GM12874 (cell line): ENCODE data around the gene RUNX3.

Source experiments
- TF ChIP-seq, protein P1 (sequence below): IDR thresholded peaks from 2 replicates; pipeline ENCODE4 v1.5.1; 2011; ENCODE audit warnings: low read depth, mild to moderate bottlenecking, control low read depth, low read length, moderate library complexity; ENCODE audit not compliant: insufficient read depth

Gene RUNX3

DNA sequence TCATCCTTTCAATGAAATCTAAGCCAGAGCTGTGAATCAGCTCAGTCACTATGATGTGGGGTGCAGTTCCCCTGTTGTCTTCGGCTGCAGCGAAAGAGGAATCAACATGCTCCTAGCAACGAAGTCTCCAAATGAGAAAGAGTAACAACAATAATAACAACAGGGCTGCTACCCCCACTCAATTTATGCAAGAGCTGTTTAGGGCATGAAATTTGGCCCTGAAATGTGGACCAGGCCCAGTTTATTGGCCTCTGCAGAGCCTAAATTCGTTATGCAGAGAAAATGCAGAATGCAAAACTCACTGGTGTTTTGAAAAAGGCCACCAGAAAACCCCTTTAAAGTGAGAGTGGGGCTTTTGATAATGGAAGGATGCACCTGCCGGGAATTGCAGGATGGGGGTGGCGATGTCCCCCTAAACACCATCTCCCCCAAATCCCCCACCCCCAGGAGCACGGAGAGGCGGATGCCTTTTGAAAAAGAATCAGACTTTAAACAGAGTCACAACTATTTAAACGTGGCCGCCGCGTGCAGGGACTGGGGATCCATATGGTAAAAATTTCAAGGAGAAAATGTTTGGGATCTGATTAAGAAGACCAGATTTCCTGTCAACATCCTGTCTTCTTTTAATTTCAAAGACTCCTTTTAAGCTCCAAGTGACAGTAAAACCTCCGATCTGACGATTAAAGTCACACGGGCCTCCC is 1.9 kb downstream of the RUNX3 start:
- TF ChIP-seq, protein P1, sequence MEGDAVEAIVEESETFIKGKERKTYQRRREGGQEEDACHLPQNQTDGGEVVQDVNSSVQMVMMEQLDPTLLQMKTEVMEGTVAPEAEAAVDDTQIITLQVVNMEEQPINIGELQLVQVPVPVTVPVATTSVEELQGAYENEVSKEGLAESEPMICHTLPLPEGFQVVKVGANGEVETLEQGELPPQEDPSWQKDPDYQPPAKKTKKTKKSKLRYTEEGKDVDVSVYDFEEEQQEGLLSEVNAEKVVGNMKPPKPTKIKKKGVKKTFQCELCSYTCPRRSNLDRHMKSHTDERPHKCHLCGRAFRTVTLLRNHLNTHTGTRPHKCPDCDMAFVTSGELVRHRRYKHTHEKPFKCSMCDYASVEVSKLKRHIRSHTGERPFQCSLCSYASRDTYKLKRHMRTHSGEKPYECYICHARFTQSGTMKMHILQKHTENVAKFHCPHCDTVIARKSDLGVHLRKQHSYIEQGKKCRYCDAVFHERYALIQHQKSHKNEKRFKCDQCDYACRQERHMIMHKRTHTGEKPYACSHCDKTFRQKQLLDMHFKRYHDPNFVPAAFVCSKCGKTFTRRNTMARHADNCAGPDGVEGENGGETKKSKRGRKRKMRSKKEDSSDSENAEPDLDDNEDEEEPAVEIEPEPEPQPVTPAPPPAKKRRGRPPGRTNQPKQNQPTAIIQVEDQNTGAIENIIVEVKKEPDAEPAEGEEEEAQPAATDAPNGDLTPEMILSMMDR = no peak

DNA sequence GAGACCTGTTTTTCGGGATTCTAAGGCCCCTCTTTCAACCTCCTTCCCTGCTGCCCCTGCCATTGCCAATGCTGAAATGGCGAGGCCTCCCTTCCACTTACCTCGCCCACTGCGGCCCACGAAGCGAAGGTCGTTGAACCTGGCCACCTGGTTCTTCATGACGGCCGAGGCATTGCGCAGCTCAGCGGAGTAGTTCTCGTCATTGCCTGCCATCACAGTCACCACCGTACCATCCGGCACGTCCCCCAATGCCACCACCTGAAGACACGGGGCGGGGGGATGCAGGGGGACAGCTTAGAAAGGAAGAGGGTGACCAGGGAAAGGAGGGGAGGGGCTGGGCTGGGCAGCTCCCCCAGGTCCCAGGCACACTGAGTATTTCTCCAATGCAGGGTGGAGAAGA is 2.6 kb downstream of the RUNX3 start:
- TF ChIP-seq, protein P1 = no peak

DNA sequence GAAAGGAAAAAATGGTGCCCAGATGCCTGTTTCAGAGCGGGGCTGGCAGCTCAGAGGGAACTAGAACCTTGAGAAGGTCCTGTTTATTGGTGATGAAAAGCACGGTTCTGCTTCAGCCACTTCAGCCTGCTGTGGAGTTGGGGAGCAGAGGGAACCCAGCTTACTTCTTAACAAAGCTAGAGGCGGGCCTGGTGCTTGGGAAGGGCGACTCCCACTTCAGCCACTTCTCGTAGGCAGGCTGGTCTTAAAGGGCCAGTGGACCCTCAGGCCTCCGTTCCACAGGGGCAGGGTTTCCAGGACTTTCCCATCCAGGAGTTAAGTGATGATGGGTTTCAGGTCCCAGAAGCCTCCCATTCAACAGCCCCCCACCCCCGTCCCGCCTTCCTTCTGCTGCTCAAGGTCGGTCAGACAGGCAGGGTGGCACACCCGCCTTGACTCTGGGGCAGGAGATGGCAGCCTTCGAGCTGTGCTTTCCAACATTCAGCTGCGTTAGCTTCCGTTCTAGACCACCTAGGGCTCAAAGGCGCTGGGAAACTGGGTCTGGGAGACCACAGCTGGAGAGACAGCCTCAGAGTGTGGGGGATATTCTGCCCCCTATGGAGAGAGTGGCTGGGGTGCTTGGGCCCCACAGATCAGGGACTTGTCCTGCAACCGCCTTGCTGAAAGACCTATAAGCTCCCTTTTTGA is 3.4 kb downstream of the RUNX3 start:
- TF ChIP-seq, protein P1 = 0 out of 2 replicates have a peak, but pooled peaks have one; percentile 23

DNA sequence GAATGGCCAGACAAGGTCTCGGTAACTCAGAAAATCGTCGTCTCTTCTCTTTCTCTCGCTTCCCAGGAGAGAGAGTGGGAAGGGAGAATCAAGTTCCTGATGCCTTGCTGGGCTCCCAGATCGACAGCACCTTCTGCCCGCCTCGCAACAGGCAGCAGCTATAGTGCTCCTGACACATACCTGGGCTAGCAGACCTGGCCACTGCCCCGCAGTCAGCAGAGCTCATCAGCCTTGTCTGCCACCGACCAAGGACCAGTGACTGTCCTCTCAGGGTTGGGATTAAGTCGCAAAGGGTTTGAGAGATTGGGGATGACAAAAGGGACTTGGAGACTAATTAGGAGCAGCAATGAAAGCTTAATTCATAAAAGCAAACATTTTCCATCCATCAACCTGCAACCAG is 4.1 kb downstream of the RUNX3 start:
- TF ChIP-seq, protein P1 = no peak

DNA sequence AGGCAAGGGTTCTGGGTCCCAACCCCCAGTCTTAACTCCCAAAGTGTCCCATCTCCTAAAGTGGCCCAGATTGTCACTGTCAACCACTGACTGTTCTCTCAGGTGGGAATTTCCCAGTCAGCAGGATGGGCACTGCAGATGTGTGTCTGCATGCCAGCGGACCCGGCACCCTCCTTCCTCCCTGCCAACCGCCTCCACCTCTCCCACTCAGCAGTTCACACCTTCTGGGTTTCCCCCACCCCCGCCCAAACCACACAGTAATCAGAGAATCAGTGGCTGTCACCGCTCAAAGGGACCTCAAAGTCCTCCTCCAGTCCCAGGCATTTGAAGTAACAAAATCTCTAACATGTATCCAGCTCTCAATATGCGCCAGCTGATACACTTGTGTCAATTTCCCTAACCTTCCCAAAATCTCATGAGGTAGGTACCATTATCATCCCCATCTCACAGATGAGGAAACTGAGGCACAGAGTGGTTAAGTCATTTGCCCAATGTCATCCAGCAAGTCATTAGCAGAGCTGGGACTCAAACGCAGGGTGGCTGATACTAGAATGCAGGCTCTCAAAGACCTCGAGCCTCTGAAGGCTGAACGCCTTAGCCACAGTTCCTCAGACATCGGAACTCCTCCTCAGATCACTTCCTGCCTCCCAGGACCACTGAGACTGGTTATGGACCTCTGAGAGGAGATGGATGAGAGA is 4.8 kb downstream of the RUNX3 start:
- TF ChIP-seq, protein P1 = no peak

DNA sequence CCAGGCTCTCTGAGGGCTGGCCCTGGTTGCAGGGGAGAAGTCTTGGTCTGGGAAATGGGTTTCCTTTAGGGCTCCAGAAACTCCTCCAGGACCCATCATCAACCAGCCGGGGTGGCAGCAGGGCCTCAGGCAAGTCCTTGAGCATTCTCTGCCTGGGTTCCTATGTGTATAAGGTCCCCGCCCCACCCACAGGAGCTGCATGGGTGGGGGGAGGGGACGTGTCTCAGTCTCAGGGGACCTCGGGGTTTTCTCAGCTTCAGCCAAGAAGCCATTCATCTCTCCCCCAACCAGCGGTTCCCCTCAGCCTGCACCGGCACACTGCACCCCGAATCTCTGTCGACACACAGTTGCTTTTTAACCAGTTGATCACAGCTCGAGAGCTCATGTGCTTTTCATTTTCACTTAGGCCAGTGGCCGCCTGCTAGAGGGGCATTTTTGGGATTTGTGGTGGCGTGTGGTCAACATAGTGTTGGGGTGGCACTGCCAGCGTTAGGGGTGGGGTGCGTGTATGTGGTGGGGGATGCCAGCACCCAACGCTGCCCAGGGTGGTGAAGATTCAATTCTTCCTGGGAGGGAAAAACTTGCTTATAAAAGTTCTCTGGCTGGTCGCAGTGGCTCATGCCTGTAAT is 6.5 kb downstream of the RUNX3 start:
- TF ChIP-seq, protein P1 = no peak

DNA sequence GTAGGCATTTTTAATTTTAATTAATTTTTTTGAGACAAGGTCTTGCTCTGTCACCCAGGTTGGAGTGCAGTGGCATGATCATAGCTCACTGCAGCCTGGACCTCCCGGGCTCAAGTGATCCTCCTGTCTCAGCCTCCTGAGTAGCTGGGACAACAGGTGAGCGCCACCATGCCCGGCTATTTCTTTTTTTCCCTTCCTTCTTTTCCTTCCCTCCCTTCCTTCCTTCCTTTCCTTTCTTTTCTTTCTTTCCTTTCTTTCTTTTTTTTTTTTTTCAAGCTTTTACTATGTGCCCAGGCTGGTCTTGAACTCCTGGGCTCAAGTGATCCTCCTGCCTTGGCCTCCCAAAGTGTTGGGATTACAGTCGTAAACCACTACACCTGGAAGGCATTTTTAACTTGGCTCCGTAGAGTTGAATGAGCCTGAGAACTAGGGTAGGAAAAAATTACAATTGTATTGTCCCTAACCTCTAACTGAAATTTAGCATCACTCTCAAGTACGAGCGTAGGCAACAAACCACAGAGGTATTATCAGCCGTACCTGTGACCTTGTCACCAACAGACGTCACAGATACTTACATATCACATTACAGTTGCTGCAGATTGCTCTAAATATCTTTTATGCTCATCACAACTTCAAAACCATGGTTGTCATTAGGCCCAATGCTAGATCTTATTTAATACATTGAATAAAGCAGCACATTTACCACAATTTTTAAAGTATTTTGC is 8.0 kb downstream of the RUNX3 start:
- TF ChIP-seq, protein P1 = no peak
